ENCODE measurements around the gene TARS3.

Gene TARS3

GRCh38 chr15:101619615-101619865 is 104.7 kb downstream of the TARS3 start:
- DNase-seq = no peak

DNA sequence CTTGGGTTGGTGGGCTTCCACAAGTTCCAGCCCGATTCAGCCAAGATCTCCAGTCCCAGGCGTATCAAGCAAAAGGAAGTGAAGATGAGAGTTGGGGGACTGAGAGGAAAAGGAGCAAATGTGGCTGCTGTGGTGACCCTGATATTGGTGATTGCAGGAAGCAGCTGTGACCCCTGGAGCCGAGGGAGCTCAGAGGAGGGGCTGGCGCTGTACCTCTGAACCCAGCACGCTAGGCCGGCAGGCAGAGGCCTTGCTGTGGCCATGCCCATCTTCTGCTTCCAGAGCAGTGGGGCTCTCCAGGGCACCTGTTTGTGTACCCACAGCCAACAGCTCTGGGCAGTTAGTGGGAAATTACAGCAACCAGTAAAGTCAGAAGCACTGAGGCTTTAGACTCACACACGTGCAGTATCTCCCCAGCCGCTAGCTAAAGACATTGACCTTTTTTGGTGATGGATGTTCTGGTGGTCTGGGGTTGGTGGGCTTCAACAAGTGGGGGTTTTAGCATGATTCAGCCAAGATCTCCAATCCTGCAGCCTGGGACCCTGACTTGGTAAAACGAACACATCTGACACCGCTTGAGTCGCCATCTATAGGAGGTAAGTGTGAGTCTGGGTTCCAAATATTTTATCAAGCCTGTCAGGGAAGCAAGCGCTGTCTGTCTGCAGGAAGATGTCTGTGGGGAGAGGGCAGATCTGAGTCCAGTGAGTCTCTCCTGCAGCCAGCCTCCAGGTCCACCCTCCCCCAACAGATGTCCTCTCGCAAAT is 105.2 kb downstream of the TARS3 start:
- DNase-seq = no peak

GRCh38 chr15:101618076-101618475 is 106.2 kb downstream of the TARS3 start:
- DNase-seq = no peak

DNA sequence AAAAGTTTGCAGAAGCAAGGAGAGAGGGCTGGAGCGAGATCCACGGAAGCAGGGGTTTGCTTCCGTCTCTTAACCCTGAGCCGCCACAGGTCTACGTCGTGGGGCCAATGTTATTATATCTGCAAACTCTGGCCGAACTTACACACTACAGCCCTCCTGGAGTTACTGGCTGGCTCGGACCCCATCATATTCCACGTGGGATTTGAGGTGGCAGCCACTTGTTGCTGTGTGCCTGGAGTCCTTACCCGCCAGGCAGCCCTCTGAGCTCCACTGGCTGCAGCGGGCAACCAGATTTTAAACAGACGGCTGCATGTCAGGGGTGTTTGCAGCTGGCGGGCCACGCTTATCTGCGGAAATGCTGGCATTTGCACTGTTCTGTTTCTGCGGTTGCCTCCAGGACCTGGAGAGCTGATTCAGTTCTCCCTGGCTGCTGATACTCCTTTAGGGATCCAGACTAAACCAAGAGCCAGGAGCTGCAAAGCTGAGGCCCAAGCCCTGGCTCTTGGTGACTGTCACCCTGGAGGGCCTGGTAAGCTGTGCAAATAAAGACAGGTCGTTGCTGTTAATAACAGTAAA is 106.8 kb downstream of the TARS3 start:
- DNase-seq = no peak

- DNase-seq = no peak
Observed at GRCh38 chr15:101615986-101616848, 108.1 kb downstream of the TARS3 start.

GRCh38 chr15:101615414-101615985 is 108.8 kb downstream of the TARS3 start:
- no peak for DNase-seq

DNA sequence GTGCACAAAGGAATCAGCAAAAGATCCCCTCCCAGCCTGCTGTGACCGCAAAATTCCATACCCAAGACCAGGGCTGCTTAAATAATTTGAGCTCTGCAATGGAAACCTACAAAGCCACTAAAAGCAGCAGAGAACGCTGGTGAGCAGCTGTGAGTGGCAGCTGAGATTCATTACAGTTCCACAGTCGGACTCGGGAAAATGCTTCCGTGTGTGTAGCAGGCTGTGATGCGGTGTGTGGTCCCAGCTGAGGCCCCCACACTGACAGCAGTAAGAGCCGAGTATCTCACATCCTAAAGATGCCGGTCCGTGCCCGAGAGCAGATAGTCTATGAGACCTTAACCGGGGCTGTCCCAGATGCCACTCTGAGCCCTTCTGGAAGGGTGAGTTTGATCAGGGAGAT is 109.5 kb downstream of the TARS3 start:
- DNase-seq = no peak

- no peak for DNase-seq
Observed at GRCh38 chr15:101614001-101614585, 110.2 kb downstream of the TARS3 start.

DNA sequence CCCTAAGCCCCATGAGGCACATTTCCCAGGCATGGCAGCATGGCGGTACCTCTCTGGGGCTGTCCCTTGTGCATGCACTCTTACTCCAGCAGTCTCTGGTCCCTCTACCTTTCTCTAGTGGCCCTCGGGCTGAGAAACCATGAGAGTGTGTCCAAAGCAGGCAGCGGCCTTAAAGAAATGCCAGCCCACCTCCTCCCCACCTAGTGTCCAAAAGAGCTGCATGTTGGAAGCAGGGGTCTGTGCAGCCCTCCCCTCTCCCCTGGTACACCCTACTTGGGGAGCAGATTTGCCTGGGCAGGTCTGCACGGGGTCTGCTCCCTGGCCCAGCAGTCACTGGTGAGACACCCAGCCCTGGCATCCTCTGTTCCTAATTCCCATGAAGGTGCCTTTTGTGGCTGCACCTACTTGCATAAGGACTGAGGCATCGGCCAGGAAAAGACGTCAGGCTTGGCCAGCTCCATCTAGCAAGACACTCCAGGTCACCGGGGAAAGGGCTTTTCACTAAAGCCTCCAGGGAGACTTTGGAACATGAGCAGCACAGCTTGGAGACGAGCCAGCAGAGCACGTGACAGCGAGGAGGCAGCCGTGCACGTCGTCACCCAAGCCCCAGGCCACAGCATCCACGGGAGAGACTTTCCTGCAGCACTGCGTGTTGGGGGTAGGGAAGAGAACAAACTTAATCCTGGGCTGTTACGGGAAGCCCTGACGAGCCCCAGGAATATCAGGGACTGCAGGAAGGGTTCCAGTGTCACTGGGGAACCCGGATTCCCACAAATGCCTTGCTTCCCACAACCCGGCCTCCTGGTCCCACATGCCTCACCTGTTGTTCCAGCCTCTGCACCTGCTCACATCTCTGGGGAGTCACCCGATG is 110.9 kb downstream of the TARS3 start:
- DNase-seq = no peak

DNA sequence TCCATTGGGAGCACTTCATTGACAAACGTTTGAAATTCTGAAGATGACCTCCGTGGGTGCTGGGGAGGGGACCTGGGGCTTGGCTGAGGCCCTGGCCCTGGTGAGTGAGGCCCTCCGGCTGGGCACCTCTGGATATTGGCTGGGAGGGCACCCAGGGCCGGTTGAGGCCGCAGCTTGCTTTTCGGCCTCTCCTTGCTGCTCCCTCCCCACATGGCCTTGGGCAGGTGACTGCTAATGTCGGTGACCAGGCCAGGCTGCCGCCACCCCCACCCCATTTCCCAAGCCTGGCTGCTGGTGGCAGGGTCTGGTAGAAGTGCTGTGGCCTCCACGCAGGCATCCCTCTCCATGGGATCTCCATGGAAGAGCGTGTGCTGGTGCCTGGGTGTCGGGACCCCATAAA is 111.6 kb downstream of the TARS3 start:
- DNase-seq = no peak

DNA sequence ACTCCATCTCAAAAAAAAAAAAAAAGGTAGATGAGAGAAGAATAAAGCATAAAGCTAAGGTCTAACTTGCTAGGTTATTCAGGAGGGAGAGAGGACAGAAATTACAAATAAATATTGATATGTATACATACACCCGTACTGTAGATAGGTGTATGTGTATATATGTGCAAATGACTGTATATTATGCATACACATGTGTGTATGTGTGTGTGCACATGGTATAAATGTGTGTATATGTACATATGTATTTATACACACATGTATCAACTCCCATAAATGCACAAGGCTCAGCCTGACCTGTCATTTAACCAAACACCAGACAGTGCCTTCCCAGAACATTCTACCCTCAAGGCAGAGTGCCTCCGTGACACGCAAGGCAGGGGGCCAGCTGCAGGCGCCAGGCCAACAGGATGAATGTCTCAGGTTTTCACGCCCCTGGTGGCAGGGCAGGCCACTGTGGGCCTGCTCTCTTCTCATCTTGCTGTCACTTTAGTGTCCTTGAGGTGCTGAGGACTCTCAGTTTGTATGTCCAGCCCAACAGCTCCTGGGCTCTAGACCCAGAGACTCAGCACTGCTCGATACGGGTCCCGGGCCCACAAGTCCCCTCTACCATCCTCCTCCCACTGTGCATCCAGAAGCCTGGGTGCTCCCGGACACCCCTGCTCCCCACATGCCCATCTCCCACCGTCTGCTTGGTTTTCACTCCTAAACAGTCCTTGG is 112.5 kb downstream of the TARS3 start:
- DNase-seq = no peak

DNA sequence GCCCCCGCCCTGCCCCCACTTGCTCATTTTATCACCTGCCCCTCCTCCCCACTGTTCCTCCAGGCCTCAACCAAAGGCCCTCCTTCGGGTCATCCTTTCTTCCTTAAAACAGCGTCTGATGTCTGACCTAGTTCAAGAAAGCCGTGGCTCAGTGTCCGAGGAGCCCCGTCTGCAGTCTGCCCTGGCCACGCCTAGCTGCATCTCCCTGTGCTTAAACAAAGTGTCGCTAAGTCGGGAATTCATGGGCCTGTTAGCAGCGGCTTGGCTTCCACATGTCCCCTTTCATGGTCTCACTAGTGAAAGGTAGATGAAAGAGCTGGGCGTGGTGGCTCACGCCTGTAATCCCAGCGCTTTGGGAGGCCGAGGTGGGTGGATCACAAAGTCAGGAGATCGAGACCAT is 113.3 kb downstream of the TARS3 start:
- DNase-seq = no peak

DNA sequence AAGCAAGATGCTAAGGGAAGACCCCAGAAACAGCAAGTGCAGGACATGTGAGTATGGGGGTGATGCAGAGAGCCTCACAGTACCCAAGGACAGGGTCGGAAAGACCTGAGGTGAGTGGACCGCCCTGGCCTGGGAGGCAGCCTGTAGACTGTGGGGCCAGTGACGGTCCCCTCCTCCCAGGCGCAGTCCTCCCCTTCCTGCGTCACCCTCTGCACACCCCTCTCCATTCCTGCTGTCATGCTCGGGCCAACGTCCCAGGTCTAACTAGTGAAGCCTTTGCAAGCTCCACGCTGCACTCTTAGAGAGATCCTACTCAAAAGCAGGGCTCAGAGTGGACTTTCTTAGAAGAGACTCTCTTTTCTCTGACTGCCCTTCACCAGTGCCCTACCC is 113.7 kb downstream of the TARS3 start:
- no peak for DNase-seq

- no peak for DNase-seq
Observed at GRCh38 chr15:101609742-101610610, 114.3 kb downstream of the TARS3 start.

DNA sequence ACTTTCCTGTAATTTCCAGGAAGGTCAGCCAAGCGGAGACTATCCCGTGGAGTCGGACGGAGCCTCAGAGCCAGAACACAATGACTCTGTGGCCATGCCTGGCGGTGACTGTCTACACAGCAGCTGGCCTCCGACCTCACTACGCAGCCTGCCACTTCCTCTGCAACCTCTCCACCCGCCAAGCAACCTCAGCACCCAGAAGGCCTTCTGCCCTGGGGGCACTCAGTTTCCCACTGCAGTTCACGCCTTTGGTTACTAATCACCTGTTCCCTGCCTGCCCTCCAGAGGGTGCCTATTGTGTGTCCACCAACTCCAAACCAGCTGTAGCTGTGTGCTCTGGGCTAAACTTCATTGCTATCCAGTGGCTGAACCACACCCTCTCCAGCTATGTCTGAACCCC is 116.1 kb downstream of the TARS3 start:
- DNase-seq = no peak

GRCh38 chr15:101607108-101607507 is 117.2 kb downstream of the TARS3 start:
- DNase-seq = no peak

GRCh38 chr15:101604124-101604874 is 120.0 kb downstream of the TARS3 start:
- no peak for DNase-seq
